HG02642 (cell line): Measurements from ENCODE around the gene SRC.

Source experiments
- ATAC-seq: cut with Tn5 transposase; IDR thresholded peaks from one replicate; pipeline ENCODE4 v1.9.1; 2021; ENCODE audit warnings: mild to moderate bottlenecking; ENCODE audit not compliant: unreplicated experiment, poor library complexity

The SRC gene

GRCh38 chr20:37442547-37442946 lies 96.6 kb downstream of the SRC start:
- no peak for ATAC-seq

- ATAC-seq = no peak
These were observed 97.0 kb downstream of the SRC start for GRCh38 chr20:37442986-37443385.

DNA sequence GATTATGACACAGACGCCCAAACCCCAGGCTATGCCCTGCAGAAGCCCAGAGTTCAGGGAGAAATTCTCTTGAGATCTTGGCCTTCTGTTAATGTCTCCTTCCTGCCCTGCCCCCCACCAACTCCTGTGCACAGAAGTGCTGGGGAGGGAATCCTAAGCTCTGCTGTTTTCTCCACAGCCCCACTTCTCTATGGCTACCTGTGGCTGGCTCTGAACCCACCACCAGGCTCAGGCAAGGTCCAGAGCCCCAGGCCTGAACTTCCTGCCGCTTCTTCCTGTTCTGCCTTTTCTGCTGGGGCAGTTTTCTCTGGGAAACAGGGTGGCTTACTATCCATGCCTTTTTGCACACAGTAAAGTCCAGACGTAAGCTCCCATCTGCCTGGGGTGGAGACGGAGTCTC lies 97.7 kb downstream of the SRC start:
- ATAC-seq = no peak

DNA sequence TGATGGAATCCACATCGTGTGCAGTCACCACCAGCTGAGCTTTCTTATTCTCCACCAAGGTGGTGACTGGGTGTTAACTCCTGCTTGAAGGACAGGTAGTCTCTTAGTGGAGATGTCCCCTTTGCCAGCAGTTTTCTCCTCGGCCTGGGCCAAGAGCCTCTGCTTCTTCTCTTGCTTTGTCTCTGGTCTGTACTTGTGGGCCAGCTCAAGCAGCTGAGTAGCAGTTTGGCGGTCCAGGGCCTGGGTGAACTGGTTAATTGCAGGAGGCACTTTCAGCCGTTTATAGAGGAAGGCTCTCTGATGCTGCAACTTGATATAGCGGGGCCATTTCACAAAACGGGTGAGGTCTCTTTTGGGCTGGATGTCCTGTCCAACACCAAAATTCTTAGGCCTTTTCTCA lies 99.1 kb downstream of the SRC start:
- no peak for ATAC-seq

GRCh38 chr20:37446286-37447032 lies 100.5 kb downstream of the SRC start:
- no peak for ATAC-seq

GRCh38 chr20:37447688-37448087 lies 101.7 kb downstream of the SRC start:
- ATAC-seq = no peak

GRCh38 chr20:37449276-37449675 lies 103.3 kb downstream of the SRC start:
- no peak for ATAC-seq

- ATAC-seq = no peak
These were observed 104.4 kb downstream of the SRC start for GRCh38 chr20:37450344-37450743.

- ATAC-seq = no peak
These were observed 105.7 kb downstream of the SRC start for GRCh38 chr20:37451616-37452015.

DNA sequence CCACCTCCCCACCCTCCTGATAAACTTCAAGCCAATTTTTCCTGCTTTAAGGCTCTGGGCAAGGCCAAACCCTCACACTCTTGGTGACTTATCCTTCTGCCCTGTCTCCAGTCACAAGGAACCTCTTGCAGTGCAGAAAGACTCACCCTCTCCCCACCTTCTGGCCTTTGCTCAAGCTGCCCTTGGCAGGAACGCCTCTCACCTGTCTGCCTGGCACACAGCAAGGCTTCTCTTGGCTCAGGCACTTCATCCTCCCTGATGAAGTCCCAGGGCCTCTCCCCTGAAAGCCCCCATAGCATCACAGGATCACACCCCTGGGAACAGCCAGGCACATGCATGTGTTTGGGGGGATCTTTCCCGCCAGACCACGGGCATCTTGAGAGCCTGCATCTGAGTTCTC lies 106.3 kb downstream of the SRC start:
- ATAC-seq = no peak

- no peak for ATAC-seq
These were observed 107.3 kb downstream of the SRC start for GRCh38 chr20:37453288-37453687.

DNA sequence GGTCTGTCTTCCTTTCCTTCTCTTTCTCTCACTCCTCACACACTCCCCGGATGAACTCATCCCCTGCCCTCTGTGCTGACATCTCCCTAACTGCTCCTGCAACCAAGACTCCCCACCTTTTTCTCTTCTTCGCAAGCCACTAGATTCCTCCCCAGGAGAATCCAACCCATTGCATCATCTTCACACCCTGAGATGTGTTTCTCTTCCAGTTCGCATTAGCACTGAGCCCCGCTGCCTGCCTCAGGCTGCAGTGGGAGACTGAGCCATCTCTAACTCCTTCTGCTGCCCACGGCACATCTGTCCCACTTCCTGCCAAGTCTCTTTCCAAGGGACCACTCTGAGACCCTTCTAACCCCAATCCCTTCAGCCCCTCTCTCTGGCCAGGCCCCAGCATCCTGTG lies 107.9 kb downstream of the SRC start:
- no peak for ATAC-seq

- no peak for ATAC-seq
These were observed 108.9 kb downstream of the SRC start for GRCh38 chr20:37454636-37455385.
